Effector CD8-positive, alpha-beta T cell (primary cell): Measurements from ENCODE around the gene CIDEB.

ENCODE experiments used
- DNase-seq: peaks from one replicate; lab custom pipeline; 2025; lab: John Stamatoyannopoulos, UW

The CIDEB gene

DNA sequence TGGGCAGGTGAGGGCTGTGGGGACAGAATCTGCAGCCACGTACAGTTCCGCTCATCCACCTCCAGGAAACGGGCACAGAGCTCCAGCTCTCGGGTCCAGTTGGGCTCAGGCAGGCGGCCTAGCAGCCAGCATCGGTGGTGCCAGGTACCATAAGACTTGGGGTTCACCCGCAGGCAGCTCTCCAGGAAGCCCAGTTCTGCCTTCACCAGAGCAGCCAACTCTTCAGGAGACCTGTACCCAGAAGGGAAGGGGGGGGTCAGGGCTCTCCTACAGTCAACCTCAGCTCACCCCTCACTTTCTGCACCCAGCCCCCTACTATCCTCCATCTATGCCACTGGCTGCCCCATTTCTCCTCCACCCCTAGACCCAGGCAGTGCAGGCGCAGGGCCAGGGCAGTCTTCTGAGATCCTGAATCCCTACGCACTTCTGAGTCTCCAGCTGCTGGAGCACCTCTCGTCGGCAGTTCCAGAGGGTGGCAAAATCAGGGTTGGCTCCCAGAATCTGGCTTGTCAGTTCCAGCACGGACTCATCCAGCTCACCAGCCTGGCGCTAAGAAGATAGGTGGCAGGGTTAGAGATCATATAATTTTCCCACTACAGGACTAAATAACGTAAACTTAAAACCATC is 37.8 kb downstream of the CIDEB start:
- DNase-seq: no peak

DNA sequence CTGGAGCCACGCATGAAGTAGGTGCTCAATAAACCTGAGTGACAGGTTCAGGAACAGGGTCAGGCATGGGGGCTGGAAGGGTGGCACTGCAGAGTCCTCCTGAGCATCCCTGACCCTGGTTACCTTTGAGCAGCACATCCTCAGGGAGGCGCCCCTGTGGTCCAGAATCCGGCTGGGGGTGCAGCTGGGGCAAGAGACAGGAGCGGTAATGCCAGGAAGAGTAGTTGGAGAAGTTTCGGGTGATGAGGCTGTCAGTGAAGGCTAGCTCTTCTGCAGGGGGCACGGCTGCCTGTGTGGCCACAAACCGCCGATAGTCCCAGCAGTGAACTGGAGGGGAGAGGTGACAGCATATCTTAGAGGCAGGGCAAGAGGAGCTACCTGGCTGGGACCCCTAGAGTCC is 38.4 kb downstream of the CIDEB start:
- no peak for DNase-seq

DNA sequence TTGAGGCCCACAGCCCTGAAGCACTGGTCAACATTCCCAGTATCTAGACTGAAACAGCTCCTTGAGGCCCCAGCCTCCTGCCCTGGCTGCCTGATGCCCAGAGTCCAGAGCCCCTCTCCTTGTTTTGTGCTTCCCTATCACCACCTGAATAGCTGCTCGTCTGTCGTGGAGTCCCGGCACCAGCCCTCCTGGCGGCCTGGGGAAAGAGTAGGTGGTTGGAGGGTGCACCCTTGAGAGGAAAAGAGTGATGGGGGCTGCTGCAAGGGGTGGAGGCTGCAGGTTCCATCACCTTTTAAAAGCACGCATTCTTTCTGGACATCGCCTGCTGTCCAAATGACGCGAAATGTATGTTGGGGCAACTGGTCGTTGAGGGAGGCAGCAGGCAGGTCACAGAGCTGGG is 39.6 kb downstream of the CIDEB start:
- no peak for DNase-seq

DNA sequence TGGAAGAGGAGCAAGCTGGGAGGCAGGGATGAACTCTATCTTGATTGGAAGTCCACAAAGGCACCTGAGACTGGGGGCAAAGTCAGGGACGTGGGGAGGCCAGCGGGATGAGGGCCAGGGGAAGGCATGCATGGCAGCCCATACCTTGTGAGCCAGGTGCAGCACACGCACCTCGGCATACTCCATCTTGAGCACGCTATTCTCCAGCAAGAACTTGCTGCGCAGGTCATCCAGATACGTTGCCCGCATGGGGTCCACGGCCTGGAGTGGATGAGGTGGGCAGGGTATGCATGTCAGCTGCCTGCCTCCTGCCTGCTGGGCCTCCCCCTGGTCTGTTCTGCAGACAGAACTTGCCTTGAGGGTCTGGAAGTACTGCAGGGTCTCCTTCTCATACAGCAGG is 40.3 kb downstream of the CIDEB start:
- no peak for DNase-seq

DNA sequence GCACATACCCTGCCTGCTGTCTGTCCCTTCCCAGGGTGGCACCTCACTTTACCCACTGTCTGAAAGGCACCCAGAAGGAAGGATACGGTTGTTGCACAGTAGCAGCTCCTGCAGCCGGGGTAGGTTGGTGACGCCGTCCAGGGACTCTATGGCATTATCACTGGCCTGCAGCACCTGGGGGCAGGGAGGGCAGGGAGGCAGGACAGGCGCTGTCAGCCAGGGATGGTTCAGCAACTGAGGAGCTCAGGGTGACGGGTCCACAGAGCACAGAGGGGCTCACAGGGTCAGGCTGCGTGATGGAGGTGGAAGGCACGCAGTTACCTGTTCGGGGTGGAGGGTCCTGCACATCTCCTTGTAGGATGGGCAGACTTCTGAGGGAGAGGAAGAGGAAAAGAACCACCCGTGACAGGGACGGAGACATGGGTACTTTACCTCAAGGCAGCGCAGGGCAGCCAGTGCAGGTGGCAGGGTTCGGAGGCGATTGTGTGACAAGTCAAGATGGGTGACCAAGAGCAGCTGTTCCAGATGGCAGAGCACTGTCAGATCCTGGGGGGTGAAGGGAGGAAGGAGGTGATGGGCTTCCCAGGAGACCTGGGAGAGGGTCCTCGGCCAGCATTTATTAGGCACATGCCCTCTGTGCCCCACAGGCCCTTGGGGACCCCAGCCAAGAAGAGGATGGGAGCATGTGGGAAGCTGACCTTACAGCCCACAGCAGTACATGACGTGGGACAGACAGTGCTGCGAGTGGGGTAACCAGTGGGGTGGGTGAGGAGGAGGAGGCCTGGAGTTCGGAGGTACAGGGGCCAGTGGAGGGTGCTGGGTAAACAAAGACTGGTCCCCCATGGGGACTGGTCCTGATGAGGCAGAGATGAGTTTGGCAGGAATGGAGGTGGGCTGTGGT is 41.2 kb downstream of the CIDEB start:
- no peak for DNase-seq

DNA sequence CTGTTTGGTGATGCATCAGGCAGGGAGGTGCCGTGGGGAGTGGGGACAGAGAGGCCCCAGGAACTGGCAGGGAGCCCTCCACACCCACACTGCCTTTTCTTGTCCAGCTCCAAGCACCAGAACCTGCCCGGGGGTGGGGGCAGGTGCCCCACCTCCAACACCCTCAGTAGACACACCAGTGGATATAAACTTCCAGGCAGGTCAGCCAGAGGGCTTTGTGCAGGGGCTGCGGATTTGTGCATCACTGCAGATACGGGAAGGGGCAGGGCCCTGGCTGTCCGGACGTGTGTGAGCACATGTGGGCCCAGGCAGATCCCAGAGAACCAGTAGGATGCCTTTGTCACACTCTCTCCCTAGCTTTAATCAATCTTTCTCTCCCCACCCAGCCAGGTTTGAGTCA is 43.5 kb downstream of the CIDEB start:
- DNase-seq: no peak

DNA sequence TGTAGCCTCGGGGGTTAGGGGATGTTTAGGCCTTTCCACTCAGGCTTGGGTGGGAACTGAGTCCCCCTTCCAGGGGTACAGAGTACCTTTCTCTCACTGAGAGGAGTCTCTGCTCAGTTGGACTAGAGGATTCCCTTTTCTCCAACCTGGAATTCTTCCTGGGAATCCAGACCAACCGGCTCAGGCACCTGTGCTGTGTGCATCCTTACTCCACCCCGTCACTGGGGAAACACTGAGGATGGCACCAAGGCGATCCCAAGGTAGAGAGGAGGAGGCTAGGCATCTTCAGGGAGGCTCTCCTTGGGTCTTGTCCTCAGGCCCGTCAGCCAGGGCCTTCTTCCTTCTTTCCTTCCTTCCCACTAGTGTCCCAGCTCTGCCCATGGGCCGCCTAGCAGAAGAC is 43.9 kb downstream of the CIDEB start:
- no peak for DNase-seq

DNA sequence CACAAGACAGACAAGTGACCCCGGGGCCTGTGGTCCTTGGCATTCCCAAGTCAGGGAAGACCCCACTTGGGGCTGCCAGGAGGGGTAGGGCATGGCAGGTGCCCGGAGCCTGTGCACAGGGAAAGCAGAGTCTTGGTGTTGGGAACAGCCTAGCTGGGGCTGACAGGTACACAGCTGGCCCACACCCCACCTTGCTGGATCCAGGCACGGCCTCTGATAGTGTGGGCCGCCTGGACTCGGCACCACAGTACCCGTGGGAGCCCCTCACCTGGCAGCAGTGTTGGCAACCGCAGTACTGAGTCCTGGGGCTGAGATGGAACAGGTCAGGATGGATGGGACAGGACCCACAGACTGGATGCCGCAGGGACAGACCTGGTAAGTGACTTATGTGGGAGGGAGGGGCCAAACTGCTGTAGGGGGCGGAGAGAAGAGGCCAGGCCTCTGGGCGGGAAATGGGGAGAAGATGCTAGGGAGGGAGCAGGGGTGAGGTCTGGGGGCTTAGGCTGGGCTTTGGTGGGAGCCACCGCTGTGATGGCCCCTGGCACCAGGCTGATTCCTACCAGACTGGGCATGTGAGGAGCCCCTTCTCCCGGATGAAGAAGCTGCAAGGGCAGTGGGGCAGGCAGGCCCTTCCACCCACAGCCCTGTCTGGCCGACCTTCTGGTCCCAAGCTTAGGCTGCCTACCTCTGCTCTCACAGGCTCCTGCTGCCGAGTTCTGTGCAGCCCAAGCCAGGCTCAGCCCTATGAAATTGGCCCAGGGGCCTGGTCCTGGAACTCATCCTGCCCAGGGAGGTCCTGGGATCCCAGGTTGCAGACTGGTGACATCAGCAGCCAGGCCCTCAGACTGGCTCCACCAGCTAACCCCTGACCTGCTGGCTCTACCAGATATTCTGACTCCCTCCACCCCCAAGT is 44.7 kb downstream of the CIDEB start, which contains the start of gene TGM1:
TSS of gene TGM1 (minus strand) at position 357 of the 913 bp plus-strand sequence. CDS start 825 bp downstream, outside the sequence.
- DNase-seq: no peak

DNA sequence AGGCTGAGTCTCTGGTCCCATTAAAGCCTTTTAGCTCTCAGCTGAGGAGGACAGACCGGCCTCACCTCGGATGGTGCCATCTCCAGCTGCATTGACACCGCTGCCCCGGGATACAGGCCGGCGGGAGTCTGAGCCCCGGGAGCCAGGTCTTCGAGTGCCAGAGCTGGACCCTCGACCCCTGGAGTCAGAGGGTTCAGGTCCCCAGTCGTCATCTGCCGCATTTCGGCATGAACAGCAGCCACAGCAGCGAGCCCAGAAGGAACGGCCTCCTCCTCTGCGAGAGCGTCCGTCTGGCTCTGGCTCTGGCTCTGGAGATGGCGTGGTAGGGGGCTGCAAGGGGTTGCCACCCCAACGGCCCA is 45.8 kb downstream of the CIDEB start:
- DNase-seq: no peak

DNA sequence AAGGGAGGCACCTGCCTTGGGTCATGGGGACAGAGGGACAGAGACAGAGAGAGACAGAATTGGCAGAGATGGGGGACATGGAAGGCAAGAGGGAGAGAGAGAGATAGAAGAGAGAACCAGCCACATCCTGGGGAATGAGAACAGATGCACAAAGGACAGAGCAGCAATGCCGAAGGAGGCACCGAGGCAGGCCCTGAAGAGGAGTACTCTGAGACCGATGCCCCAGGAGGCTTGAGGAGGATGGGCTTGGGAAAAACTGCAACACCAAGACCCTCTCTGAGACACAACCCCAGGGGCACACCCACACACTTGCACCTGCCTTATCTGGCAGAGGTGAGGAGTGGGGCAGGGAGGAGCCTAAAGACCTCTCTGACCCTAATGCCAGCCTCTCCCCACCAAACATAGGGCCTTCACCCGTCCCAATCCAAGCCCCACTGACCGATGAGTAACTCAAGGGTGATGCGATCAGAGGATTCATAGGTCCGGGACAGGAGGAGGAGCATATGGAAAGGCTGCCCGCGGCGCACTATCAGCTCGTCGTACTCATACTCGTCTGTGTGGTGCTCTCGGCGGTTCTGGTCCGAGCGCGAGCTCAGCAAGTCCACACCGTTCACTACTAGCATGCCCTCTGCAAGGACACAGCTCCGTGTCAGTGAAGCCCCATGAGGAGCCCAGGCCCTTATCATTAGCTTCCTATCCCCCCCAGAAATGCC is 46.4 kb downstream of the CIDEB start:
- no peak for DNase-seq

DNA sequence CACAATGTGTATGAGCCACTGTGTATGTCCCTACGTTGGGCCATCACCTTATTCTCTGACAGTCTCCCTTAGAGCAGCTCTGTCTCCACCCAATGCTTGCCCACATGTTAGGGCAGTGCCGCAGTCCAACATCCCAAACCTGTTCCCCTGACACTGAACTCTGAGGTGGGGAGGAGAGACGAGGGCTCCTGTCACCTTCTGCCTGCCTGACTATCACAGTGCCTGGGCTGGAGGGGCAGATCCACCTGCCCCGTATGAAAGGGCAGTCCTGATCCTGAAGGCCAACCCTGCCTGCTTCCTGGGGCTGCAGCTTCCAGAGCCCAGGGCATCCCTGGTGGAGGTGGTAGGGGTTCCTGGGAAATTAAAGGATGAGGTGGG is 47.0 kb downstream of the CIDEB start:
- DNase-seq: no peak

DNA sequence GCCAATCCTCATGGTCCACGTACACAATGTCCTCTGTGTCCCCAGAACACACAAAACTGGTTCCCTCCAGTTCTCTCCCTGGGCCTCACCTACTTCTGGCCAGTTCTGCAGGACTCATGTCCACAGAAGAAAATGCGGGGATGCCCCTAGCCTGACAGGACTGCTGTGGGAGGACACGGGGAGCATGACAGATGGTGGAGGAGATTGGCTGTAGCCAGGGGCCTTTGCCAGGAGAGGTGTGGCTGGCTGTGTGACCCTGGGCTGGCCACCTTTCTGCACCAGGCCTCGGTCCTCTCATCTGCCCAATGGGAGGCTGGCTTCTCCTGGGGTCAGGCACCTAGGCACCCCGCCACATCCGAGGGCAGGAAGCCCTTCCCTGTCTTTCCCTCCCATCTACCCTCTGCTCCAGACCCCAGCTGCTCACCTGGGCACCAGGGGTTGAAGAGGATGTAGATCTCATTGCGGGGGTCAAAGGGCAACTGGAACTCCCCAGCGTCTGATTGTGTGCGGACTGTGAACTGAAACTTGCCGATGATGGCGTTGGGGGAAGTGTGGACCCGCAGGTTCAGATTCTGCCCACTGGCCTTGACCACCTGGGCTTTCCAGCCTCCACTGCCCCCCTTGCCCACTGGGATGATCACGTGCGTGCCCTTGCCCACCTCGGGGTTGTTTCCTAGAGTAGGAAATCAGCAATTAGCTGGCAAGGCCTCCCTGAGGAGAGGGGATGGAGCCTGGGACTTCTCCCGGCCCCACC is 47.6 kb downstream of the CIDEB start:
- DNase-seq: no peak

DNA sequence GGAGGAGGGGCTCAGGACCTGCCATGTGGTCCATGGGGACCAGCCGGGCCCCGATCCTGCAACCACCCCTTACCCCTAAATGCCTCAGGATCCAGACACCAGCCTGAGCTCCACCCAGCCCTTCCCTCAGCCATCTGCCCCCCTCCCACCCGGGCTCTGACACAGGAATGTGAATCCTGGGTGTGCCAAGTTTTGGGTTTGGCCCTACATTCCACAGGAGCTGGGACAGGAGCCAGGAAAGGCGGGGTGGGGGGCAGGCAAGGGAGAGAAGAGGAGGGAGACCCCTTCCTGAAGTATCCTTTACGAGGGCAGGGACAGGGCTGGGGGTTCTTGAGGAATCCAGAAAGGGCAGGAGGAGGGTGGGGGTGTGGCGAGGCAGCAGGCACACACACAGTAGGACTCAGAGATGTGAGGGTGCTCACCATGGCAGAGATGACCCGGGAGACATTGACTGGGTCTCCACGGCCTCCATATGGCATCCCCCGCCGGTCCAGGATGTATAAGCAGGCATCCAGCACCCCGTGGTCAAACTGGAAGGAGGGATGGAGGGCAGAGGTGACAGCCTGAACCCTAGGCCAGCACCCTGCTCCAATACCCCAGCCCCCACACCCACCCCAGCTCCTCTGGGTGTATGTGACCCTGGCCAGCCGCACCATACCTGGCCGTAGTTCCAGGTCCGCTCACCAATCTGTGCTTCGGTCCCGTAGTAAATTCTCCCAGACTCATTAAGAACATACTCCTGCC is 48.3 kb downstream of the CIDEB start:
- DNase-seq: no peak

DNA sequence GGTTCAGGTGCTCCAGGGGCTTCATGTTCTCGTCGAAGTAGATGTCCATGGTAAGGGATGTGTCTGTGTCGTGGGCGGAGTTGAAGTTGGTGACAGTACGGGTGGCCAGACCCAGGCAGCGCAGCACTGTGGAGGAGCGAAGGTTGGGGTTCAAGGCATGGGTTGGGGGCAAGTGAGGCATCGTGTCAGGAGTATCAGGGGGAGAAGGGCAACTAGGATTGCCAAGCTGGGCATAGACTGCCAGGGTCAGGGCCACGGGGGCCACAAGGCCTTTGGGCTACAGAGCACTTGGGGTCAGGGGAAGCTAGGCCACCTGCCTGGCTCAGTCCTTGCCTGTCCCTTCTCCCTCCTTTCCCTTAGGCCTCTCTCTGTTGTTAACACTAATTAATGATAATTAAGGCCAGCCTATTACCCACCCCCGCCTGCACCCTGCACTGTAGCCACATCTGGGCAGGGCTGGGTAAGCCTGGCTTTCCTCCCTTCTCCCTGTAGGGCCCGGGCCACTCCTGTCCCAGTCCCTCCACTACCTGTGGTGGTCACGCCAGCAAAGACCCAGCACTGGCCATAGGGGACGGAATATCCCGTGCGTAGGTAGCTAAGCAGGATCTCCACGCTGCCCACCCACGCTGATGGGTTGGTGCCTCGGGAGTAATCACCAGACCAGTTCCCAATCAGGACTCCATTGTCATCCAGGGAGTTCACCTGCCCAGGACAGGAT is 49.1 kb downstream of the CIDEB start:
- DNase-seq: no peak

DNA sequence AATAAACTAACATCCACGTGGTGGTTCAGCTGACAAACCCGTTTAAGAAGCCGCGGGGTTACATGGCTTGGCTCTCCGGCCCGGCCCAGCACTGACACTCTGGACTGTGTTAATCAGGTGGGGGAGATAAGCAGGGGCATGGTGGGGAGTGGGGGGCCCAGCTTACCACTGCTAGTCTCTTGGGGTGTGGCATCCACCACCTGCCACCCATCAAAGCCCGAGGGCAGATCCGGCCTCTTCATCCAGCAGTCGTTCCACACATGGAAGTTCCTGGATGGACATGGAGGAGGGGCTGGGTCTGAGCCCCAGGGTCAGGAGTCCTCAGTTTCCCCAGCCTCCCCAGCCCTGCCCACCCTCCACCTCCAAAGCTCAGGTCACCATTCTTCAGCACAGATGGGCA is 49.7 kb downstream of the CIDEB start:
- DNase-seq: no peak

DNA sequence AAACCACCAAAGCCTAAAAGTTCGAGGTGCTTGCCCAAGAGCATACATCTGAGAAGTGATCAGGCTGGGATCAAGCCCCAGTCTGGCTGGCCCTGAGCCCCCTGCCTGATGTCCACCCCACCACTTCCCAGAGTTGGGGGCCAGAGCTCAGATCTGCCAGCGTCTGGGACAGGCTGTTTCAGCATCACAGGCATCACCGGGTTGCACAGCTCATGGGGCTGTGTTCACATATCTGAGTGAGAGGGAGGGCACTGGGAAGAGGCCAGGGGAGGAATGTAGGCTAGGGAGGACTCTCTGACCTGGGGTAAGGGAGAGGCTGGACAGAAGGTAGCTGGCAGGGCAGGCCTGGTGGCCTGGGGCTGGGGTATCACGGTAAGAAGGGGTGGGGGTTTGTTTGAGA is 50.8 kb downstream of the CIDEB start:
- DNase-seq: no peak

DNA sequence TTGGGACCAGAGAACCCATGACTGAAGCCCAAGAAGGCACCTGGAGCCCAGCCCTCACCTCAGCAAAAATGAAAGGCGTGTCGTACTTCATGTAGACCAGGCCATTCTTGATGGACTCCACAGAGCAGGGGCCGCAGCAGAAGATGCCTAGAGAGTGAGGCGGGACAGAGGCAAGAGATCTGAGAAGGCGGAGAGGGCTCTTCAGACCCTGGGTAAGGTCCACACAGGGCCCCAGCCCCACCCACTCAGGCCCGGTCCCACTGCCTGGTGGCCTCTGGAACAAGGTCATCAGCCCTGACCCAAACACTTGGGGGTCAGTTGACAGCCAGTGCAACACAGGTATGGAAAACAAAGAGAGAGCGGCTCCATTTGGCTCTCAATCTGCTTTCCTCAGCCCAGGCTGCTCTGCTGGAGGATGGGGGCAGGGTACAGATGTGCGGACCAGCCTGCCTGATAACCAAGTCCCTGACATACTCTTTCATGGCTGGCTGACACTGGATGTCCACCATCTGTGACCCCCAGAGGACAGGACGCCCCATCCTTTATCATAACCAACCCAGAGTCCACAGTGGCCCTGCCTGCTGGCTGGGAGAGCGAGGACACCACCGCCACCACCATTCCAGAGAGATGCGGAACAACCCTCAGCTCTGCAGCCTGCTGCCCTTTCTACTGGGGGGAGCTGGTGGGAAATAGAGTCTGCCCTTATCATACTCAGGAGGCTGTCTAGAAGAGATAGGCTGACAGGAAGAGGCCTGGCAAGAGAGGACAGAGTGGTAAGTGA is 51.7 kb downstream of the CIDEB start:
- no peak for DNase-seq

DNA sequence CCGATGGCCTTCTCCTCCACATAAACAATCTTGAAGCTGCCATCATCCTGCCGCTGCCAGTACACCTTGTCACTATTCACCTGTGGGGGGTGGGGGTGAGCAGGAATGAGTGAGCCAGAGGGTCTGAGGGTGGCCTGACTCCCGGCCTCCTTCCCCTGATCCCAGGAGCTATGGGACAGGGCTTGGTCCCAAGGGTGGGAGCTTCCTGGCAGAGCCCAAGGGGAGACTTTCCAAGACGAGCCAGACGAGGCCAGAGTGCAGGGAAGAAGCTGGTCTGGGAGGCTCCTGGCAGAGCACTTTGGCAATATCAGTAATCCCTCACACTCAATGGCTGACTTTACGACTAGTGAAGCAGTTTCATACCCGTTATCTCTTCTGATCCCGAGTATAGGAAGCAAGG is 52.3 kb downstream of the CIDEB start:
- no peak for DNase-seq
